DND-41 (cell line): ENCODE measurements around the gene HCN3.
"Not testable (repeated sequence)": the region's sequence is repeated elsewhere in the genome, so short reads cannot be mapped to it uniquely, and the experiment has no call there.

Experiments
- CTCF ChIP-seq: IDR thresholded peaks from 2 replicates; pipeline ENCODE4 v1.5.1; 2012; ENCODE audit warnings: borderline replicate concordance, low read length, moderate library complexity, mild to moderate bottlenecking; ENCODE audit not compliant: poor library complexity, severe bottlenecking; ENCODE audit errors: extremely low read depth
- EZH2 ChIP-seq: IDR thresholded peaks from 3 replicates; pipeline ENCODE4 v1.6.1; 2012; ENCODE audit warnings: borderline replicate concordance, low read depth, mild to moderate bottlenecking, moderate library complexity, low read length, inconsistent platforms; ENCODE audit not compliant: severe bottlenecking

GRCh38 chr1:155246796-155247195, 30.5 kb upstream of the HCN3 start:
- not testable (repeated sequence) for TF ChIP-seq CTCF, EZH2
